Measurements from ENCODE around the gene MAP3K3.

MAP3K3 gene

GRCh38 chr17:63621684-63622573, at the start of gene MAP3K3:
MAP3K3 (plus strand) TSS chr17:63622417; CDS start chr17:63622760, 343 bp downstream.
- peak; percentile 99 for DNase-seq

GRCh38 chr17:63573634-63574033, 48.6 kb upstream of the MAP3K3 start:
- DNase-seq = no peak

GRCh38 chr17:63578027-63578768, 44.0 kb upstream of the MAP3K3 start:
- DNase-seq = no peak

GRCh38 chr17:63578769-63579111, 43.5 kb upstream of the MAP3K3 start:
- no peak for DNase-seq

DNA sequence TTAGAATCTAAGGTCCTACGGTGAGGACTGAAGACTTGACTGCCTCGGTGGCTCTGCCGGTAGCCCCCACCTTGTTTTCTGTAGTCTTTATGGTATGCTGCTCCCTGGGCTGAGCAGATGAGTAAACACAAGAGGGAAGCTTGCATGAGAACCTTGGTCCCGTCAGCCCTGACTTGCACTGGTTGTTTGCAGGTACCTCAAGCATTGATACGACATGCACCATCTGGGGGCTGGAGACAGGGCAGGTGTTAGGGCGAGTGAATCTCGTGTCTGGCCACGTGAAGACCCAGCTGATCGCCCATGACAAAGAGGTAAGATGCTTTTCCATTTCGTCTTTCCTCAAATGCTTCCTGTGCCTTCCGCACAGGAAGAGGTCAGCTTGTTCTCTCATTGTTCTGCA, 42.6 kb upstream of the MAP3K3 start:
- DNase-seq = no peak

GRCh38 chr17:63587770-63588169, 34.4 kb upstream of the MAP3K3 start:
- no peak for DNase-seq

- DNase-seq = no peak
Measured at GRCh38 chr17:63588797-63589196, 33.4 kb upstream of the MAP3K3 start.

- DNase-seq = no peak
Measured at GRCh38 chr17:63589646-63590045, 32.6 kb upstream of the MAP3K3 start.

GRCh38 chr17:63592797-63593196, 29.4 kb upstream of the MAP3K3 start:
- DNase-seq = no peak

- no peak for DNase-seq
Measured at GRCh38 chr17:63595132-63595531, 27.1 kb upstream of the MAP3K3 start.

DNA sequence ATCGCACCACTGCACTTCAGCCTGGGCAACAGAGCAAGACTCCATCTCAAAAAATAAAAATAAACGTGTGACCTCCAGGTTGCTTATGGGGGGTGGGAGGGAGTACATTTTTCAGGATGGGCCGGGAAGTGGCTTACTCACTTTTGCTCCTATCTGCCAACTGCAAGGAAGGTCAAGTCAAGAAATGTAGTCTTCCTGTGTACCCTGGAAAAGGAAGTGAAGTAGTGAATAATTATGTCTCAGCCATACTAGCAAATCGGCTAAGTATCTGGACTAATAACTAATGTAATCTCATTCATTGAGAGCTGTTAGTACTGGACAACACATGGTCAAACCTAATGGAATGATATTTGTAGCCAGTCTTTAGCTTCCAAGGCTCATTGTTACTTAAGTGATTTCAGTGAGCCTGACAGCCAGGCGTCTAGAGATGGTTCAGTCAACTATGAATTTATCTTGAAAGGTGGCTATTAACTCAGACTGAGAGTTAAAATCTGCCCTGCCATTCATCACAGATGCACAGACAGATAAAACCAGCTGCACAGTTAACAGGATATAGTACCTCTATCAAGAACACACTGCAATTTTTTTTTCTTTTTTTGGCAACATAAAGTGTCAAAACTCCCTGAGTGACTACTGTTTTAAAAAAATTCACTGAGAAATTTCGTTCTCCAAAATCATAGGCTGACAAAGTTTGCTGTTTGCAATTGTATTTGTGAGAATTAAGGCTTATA, 25.2 kb upstream of the MAP3K3 start:
- no peak for DNase-seq

DNA sequence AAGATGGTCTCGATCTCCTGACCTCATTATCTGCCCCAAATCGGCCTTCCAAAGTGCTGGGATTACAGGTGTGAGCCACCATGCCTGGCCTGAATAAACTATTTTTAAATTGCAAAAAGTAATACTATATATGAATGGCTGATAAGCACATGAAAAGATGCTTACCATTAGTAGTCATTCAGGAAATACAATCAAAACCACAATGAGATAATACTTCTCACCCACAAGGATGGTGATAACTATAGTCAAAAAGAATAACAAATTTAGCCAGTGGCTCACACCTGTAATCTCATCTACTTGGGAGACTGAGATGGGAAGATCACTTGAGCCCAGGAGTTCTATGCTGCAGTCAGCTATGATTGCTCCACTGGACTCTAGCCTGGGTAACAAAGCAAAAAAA, 23.9 kb upstream of the MAP3K3 start:
- DNase-seq = no peak

DNA sequence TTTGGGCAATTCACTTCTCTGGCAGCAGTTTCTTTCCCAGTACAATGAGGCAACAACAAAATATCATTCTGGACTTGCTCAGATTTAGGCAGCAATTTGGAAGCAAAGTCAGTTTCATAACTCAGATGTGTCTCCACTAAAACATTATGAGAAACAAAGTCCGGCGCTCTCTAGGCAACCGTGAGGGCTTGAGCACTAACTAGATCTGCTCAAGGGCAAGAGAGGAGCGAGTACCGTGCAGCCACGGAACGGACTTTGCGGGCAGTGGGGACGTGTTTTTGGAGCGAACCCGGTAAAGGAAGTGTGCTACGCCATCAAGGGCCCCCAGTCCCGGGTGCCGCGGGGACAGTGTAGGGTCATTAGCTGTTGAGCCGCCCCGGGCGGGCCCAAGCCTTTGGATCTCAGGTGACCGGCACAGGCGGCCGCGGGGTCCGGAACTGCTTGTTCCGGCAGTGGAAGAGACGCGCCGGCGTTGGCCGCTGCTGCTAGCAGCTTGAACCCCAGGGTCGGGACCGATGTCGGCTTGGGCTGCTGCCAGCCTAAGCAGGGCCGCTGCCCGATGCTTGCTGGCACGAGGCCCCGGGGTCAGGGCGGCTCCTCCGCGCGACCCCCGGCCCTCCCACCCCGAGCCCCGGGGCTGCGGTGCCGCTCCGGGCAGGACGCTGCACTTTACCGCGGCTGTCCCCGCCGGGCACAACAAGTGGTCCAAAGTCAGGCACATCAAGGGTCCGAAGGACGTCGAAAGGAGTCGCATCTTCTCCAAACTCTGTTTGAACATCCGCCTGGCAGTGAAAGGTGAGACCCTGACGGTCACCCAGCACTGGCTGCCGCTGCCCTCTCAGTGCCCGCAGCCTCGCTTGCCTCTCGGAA, 21.4 kb upstream of the MAP3K3 start, which contains the start of gene TACO1:
TACO1 (plus strand) TSS at position 327 of the 870 bp plus-strand sequence; CDS start at position 516, 189 bp downstream.
- DNase-seq = peak; percentile 74

GRCh38 chr17:63601439-63602371, 20.5 kb upstream of the MAP3K3 start:
- DNase-seq = no peak

- no peak for DNase-seq
Measured at GRCh38 chr17:63609816-63610573, 12.2 kb upstream of the MAP3K3 start.

DNA sequence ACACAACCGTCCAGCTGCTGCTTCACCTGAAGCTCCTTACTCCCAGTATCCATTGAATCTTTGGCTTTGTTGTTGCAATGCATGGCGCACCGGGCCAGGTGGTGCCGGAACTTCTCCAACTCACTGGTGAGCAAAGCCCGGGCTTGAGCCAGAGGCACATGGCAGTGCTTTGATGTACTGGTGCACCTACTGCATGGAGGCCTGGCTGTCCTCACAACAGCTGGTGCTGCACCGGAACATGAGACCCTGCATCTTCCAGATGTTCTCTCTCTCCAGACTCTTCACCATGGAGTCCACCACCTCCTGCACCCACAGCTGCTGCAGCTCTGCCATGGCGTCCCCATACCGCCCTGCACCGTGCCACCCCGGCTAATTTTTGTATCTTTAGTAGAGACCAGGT, 11.4 kb upstream of the MAP3K3 start:
- no peak for DNase-seq

GRCh38 chr17:63611354-63611753, 10.9 kb upstream of the MAP3K3 start:
- no peak for DNase-seq

- no peak for DNase-seq
Measured at GRCh38 chr17:63613663-63614062, 8.6 kb upstream of the MAP3K3 start.

GRCh38 chr17:63621229-63621683, 961 bp upstream of the MAP3K3 start:
- no peak for DNase-seq
